GM21723 (cell line): ENCODE measurements around the gene TBX15.

Experiments used
- ATAC-seq: cut with Tn5 transposase; IDR thresholded peaks from one replicate; pipeline ENCODE4 v1.9.1; 2021; ENCODE audit warnings: mild to moderate bottlenecking, moderate library complexity; ENCODE audit not compliant: unreplicated experiment

TBX15 gene

GRCh38 chr1:118988186-118989005 lies at the start of gene TBX15:
Gene TBX15 (minus strand): TSS chr1:118988343. CDS start chr1:118987795, 548 bp downstream.
- no peak for ATAC-seq

GRCh38 chr1:119034359-119034758 lies 46.2 kb upstream of the TBX15 start:
- no peak for ATAC-seq

GRCh38 chr1:119032986-119033385 lies 44.8 kb upstream of the TBX15 start:
- no peak for ATAC-seq

GRCh38 chr1:119027759-119028158 lies 39.6 kb upstream of the TBX15 start:
- ATAC-seq = no peak

GRCh38 chr1:119026956-119027355 lies 38.8 kb upstream of the TBX15 start:
- no peak for ATAC-seq

- ATAC-seq = no peak
Measured at GRCh38 chr1:119015547-119015946, 27.4 kb upstream of the TBX15 start.

- no peak for ATAC-seq
Measured at GRCh38 chr1:119012383-119012782, 24.2 kb upstream of the TBX15 start.

GRCh38 chr1:119011706-119012105 lies 23.6 kb upstream of the TBX15 start:
- no peak for ATAC-seq

GRCh38 chr1:119011116-119011515 lies 23.0 kb upstream of the TBX15 start:
- no peak for ATAC-seq

- ATAC-seq = no peak
Measured at GRCh38 chr1:119010201-119010600, 22.1 kb upstream of the TBX15 start.

GRCh38 chr1:119009312-119009655 lies 21.1 kb upstream of the TBX15 start:
- ATAC-seq = no peak

GRCh38 chr1:119008483-119009311 lies 20.6 kb upstream of the TBX15 start:
- peak; percentile 55 for ATAC-seq

GRCh38 chr1:119007670-119008482 lies 19.7 kb upstream of the TBX15 start:
- ATAC-seq = no peak

GRCh38 chr1:119007339-119007669 lies 19.2 kb upstream of the TBX15 start:
- ATAC-seq = no peak

GRCh38 chr1:119006406-119007279 lies 18.5 kb upstream of the TBX15 start:
- ATAC-seq = no peak

- no peak for ATAC-seq
Measured at GRCh38 chr1:119005724-119006405, 17.7 kb upstream of the TBX15 start.

GRCh38 chr1:119004781-119005180 lies 16.6 kb upstream of the TBX15 start:
- no peak for ATAC-seq

- ATAC-seq = no peak
Measured at GRCh38 chr1:119004129-119004527, 16.0 kb upstream of the TBX15 start.

GRCh38 chr1:119003413-119004128 lies 15.4 kb upstream of the TBX15 start:
- no peak for ATAC-seq
